ENCODE data around the gene PRKCQ. TPM values are rescaled to one million over a fixed set of nuclear protein-coding genes. Genes with fewer than 3 reads are reported as not detected.

The PRKCQ gene
- total and polyA plus RNA-seq, 2 of the 13 experiments (the other 11 are each of a cell fraction or from before 2014, with no cell fraction given), result 0.13 to 0.35 TPM

DNA sequence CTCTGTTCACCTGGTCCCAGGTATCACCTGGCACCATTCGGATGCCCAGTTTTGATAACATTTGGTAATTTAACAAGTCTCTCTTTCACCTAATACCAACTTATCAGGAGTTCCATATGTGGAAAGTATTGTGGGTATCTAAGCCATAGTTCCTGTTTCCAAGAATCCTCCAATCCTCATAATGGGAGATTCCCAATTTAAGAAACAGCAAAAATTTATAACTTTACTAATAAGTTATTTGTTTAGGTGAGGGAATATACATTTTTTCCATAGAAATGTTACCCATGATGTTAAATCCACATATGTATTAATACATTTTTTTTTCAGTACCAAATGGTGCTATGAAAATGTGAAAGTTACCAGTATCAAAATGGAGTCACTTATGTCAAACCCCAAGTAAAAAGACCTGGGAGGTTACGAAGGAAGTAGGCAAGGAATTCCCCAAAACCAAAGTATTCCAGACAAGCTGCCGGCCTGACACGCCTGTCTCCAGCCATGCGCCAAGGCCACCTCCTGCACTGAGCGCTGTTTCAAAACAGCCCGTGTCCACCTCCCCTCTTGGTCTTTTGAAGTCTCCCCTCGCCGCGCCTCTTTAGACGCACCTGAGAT is 44.8 kb downstream of the PRKCQ start:
- no TSS peak for BruUV-seq (replicated peaks)
- no peak for FAIRE-seq
- WGBS (ENCODE audit: low lambda C conversion rate), result 67% methylated on average over 11 of the region's 11 CpGs
- Histone ChIP-seq H3K9ac (ENCODE audit: insufficient read depth, low read depth, low read length) (no peak overlapping the region), H2AFZ (ENCODE audit: low read length) (no peak overlapping the region), H3K36me3 (replicated peaks in 1 of 2; ENCODE audit: control insufficient read depth in 1 of 2, insufficient read depth in 2 of 2, low read length in 2 of 2) (no peaks in the 10 kb centered on the region), H3K27ac (ENCODE audit: extremely low read length, insufficient read depth, low read length) (no peak overlapping the region), H3K4me1 (ENCODE audit: insufficient read depth, low read length) (no peaks in the 10 kb centered on the region), H3K27me3 (ENCODE audit: control insufficient read depth in 1 of 2, insufficient read depth in 2 of 2, low read length in 2 of 2) (peaks cover 0 to 17% of the 10 kb centered on the region in 2 experiments; a peak in 3 of 5 replicates), H3K4me3 (replicated peaks in 1 of 3; ENCODE audit: insufficient read depth in 1 of 3, low read depth in 2 of 3, low read length in 3 of 3) (no peak overlapping the region), H4K20me1 (ENCODE audit: insufficient read depth, low read length) (no peaks in the 10 kb centered on the region), H3K79me2 (ENCODE audit: insufficient read depth, low read length) (no peaks in the 10 kb centered on the region), H3K9me3 (ENCODE audit: low read length) (no peaks in the 10 kb centered on the region), H3K4me2 (ENCODE audit: low read depth, low read length) (no peak overlapping the region)
- ChIA-PET POLR2A (no interaction called here), CTCF (ENCODE audit: low intra/inter-chr PET ratio, low total read pairs) (no interaction called here)
- in situ Hi-C loops (cut with HindIII; ENCODE audit: extremely low pct_ligation_motif_present, low pct_unique_long_range_greater_than_20kb) (no loop called here), intact Hi-C loops (cut with micrococcal nuclease; ENCODE audit: unreplicated experiment) (no loop called here)
- no peak for TF ChIP-seq NFIC (IDR thresholded peaks at IDR 0.05; ENCODE audit: low read length)
- TF ChIP-seq RBAK (CRISPR knock-in tag; IDR thresholded peaks at IDR 0.05), result no peak
- TF ChIP-seq, protein P1, sequence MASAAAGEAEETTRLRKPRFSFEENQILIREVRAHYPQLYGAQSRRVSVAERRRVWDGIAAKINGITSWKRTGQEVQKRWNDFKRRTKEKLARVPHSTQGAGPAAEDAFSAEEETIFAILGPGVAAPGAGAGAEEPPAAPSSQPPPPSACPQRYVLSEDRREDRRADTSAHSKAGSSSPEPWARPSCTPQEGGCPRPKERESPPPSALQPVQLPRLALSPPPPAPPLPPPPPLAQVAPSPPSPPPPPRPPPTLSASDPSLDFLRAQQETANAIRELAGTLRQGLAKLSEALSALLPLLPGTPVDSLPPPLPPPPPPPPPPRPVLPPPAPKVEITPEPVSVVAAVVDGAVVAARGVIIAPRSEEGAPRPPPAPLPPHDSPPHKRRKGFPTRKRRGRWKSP (CRISPR knock-in tag; IDR thresholded peaks at IDR 0.05), result no peak
- TF ChIP-seq RBFOX2 (IDR thresholded peaks at IDR 0.05; ENCODE audit: low read depth, low read length), result no peak
- TF ChIP-seq ZNF546 (CRISPR knock-in tag; conservative IDR thresholded peaks at IDR 0.05), result no peak
- TF ChIP-seq AKAP8 (CRISPR knock-in tag; IDR thresholded peaks at IDR 0.05), result no peak
- no peak for ATAC-seq
- DNase-seq (ENCODE audit: low spot score), result no peak

DNA sequence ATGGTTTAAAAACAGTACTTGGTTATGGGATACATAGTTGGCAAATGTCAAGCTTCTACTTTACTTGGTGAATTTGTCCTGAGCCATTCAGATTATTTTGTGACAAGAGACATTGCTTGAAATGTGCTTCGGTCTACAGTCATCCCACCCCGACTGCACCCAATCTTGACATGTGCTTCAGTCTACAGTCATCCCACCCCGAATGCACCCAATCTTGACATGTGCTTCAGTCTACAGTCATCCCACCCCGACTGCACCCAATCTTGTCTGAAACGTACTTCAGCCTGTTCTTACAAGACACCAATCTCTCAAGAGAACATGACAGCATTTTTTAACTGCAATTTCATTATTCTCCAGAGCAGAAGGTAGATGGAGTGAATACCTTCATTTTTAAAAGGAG is 47.8 kb downstream of the PRKCQ start:
- POLR2A ChIA-PET, result no interaction called here
- Histone ChIP-seq H3K9me3 (ENCODE audit: low read length) (no peaks in the 10 kb centered on the region), H4K20me1 (ENCODE audit: insufficient read depth, low read length) (no peaks in the 10 kb centered on the region), H3K79me2 (ENCODE audit: insufficient read depth, low read length) (no peaks in the 10 kb centered on the region), H3K9ac (ENCODE audit: insufficient read depth, low read depth, low read length) (no peak overlapping the region), H3K36me3 (replicated peaks in 1 of 2; ENCODE audit: control insufficient read depth in 1 of 2, insufficient read depth in 2 of 2, low read length in 2 of 2) (no peaks in the 10 kb centered on the region), H3K27ac (ENCODE audit: extremely low read length, insufficient read depth, low read length) (no peak overlapping the region), H2AFZ (ENCODE audit: low read length) (no peak overlapping the region), H3K4me1 (ENCODE audit: insufficient read depth, low read length) (no peaks in the 10 kb centered on the region), H3K27me3 (ENCODE audit: control insufficient read depth in 1 of 2, insufficient read depth in 2 of 2, low read length in 2 of 2) (peaks cover 0 to 10% of the 10 kb centered on the region in 2 experiments; a peak in 3 of 5 replicates), H3K4me3 (replicated peaks in 1 of 3; ENCODE audit: insufficient read depth in 1 of 3, low read depth in 2 of 3, low read length in 3 of 3) (no peak overlapping the region), H3K4me2 (ENCODE audit: low read depth, low read length) (no peak overlapping the region)
- intact Hi-C loops (cut with micrococcal nuclease; ENCODE audit: unreplicated experiment) (no loop called here), in situ Hi-C loops (cut with HindIII; ENCODE audit: extremely low pct_ligation_motif_present, low pct_unique_long_range_greater_than_20kb) (no loop called here)
- FAIRE-seq (no peak), DNase-seq (ENCODE audit: low spot score) (no peak), ATAC-seq (no peak)
- WGBS (ENCODE audit: low lambda C conversion rate), result 9% methylated on average over 5 of the region's 5 CpGs
- CTCF ChIA-PET (ENCODE audit: low intra/inter-chr PET ratio, low total read pairs), result no interaction called here
- no TSS peak for BruUV-seq (replicated peaks)
- TF ChIP-seq ZNF83 (CRISPR knock-in tag; IDR thresholded peaks at IDR 0.05; ENCODE audit: borderline replicate concordance) (no peak), GTF3A (CRISPR knock-in tag; conservative IDR thresholded peaks at IDR 0.05) (no peak), ZSCAN30 (CRISPR knock-in tag; IDR thresholded peaks at IDR 0.05) (no peak), ZNF3 (CRISPR knock-in tag; IDR thresholded peaks at IDR 0.05) (no peak), KDM2A (CRISPR knock-in tag; IDR thresholded peaks at IDR 0.05; ENCODE audit: borderline replicate concordance, low read depth) (no peak)
- TF ChIP-seq, protein P2, sequence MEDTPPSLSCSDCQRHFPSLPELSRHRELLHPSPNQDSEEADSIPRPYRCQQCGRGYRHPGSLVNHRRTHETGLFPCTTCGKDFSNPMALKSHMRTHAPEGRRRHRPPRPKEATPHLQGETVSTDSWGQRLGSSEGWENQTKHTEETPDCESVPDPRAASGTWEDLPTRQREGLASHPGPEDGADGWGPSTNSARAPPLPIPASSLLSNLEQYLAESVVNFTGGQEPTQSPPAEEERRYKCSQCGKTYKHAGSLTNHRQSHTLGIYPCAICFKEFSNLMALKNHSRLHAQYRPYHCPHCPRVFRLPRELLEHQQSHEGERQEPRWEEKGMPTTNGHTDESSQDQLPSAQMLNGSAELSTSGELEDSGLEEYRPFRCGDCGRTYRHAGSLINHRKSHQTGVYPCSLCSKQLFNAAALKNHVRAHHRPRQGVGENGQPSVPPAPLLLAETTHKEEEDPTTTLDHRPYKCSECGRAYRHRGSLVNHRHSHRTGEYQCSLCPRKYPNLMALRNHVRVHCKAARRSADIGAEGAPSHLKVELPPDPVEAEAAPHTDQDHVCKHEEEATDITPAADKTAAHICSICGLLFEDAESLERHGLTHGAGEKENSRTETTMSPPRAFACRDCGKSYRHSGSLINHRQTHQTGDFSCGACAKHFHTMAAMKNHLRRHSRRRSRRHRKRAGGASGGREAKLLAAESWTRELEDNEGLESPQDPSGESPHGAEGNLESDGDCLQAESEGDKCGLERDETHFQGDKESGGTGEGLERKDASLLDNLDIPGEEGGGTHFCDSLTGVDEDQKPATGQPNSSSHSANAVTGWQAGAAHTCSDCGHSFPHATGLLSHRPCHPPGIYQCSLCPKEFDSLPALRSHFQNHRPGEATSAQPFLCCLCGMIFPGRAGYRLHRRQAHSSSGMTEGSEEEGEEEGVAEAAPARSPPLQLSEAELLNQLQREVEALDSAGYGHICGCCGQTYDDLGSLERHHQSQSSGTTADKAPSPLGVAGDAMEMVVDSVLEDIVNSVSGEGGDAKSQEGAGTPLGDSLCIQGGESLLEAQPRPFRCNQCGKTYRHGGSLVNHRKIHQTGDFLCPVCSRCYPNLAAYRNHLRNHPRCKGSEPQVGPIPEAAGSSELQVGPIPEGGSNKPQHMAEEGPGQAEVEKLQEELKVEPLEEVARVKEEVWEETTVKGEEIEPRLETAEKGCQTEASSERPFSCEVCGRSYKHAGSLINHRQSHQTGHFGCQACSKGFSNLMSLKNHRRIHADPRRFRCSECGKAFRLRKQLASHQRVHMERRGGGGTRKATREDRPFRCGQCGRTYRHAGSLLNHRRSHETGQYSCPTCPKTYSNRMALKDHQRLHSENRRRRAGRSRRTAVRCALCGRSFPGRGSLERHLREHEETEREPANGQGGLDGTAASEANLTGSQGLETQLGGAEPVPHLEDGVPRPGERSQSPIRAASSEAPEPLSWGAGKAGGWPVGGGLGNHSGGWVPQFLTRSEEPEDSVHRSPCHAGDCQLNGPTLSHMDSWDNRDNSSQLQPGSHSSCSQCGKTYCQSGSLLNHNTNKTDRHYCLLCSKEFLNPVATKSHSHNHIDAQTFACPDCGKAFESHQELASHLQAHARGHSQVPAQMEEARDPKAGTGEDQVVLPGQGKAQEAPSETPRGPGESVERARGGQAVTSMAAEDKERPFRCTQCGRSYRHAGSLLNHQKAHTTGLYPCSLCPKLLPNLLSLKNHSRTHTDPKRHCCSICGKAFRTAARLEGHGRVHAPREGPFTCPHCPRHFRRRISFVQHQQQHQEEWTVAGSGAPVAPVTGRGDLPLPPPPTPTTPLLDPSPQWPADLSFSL (CRISPR knock-in tag; IDR thresholded peaks at IDR 0.05), result no peak

Data from HepG2 (cell line).